Thyroid gland (tissue), 4 donors: ENCODE measurements around the gene ELOVL7. TPM values are rescaled to one million over a fixed set of nuclear protein-coding genes. Genes with fewer than 3 reads are reported as not detected.
"Not testable (repeated sequence)": the region's sequence is repeated elsewhere in the genome, so short reads cannot be mapped to it uniquely, and the experiment has no call there.

Experiments
- DNase-seq, 2 donors: peaks; one replicate each; pipeline ENCODE4 v3.0.0-alpha.2; 2019
- H3K27ac ChIP-seq, 3 donors: fragments of 200-600 bp; sonication (generic); 1 replicate in 2 of 3; 2 replicates in 1 of 3; pipeline ENCODE4 v1.5.1; 2016 to 2019; ENCODE audit warnings: mild to moderate bottlenecking in 1 of 3, moderate library complexity in 1 of 3
- H3K27me3 ChIP-seq: fragments of 200-600 bp; sonication (generic); one replicate; pipeline ENCODE4 v1.5.1; 2019
- H3K36me3 ChIP-seq, 2 donors: fragments of 200-600 bp; sonication (generic); one replicate each; pipeline ENCODE4 v1.5.1; 2016 to 2019
- H3K4me1 ChIP-seq, 2 donors: fragments of 200-600 bp; sonication (generic); one replicate each; pipeline ENCODE4 v1.5.1; 2017 to 2019
- H3K4me3 ChIP-seq, 3 donors: fragments of 200-600 bp; sonication (generic); replicated peaks in 1 of 3; 1 replicate in 2 of 3; 2 replicates in 1 of 3; pipeline ENCODE4 v1.5.1; 2016; ENCODE audit warnings: mild to moderate bottlenecking in 1 of 3
- H3K9me3 ChIP-seq: fragments of 200-600 bp; sonication (generic); one replicate; pipeline ENCODE4 v1.5.1; 2017
- POLR2A ChIP-seq, 2 donors: fragments of 450-650 bp; IDR thresholded peaks; one replicate each; pipeline ENCODE4 v1.6.1; 2017; ENCODE audit warnings: antibody characterized with exemption in 2 of 2, mild to moderate bottlenecking in 2 of 2, moderate library complexity in 1 of 2
- WGBS, 2 donors: methylation state at CpG; one replicate each; pipeline ENCODE4 v1.1.5; 2017; 5-methylcytosine and 5-hydroxymethylcytosine counted together
- intact Hi-C: fragments of 100-400 bp; cut with DNase I; formaldehyde crosslinking; loops from one replicate; pipeline ENCODE4 v1.15.1; 2023
- total RNA-seq, 4 donors: library from RNA; depleted of rRNA; stranded (reverse); fragments of >200 nt; gene quantifications; one replicate each; pipeline ENCODE4 v1.2.3, GENCODE V29; 2016
- TF ChIP-seq, protein P1 (sequence below), 6 experiments: fragments of 200-600 bp in 3 of 6; fragments of 450-650 bp in 3 of 6; sonication (generic) in 3 of 6; IDR thresholded peaks; one replicate each; pipeline ENCODE4 v1.5.1; 2016 to 2019; ENCODE audit warnings: antibody characterized with exemption in 6 of 6, mild to moderate bottlenecking in 2 of 6, inconsistent platforms in 1 of 6, moderate library complexity in 1 of 6

The ELOVL7 gene
- total RNA-seq, 4 donors from 2014 or later = 15.2 to 52.2 (median 22.7) TPM

DNA sequence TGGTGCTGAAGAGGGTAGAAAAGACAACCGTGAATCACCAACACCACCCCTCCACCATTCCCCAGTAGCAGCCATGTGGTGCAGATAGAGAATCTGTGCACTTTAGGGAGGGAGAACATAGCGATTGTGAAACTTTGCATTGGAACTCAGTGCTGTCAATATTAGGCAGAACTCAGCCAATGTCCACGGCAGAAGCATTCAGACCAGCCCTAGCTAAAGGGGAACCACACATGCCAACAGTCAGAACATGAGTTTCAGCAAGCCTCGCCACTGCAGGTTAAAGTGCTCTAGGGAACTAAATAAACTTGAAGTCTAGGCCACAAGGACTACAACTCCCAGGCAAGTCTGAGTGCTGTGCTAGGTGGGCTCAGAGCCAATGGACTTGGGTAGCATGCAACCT is 105.6 kb downstream of the ELOVL7 start:
- no peaks in the 10 kb centered on the region for H3K36me3 ChIP-seq
- H3K4me3 ChIP-seq = no peak overlapping the region
- H3K4me1 ChIP-seq = no peaks in the 10 kb centered on the region
- H3K27me3 ChIP-seq = no peaks in the 10 kb centered on the region
- intact Hi-C loops = no loop called here
- H3K27ac ChIP-seq = no peak overlapping the region
- no peaks in the 10 kb centered on the region for H3K9me3 ChIP-seq
- 53 to 63% methylated on average over 4 of the region's 4 CpGs for WGBS, 2 donors
- TF ChIP-seq, protein P1, sequence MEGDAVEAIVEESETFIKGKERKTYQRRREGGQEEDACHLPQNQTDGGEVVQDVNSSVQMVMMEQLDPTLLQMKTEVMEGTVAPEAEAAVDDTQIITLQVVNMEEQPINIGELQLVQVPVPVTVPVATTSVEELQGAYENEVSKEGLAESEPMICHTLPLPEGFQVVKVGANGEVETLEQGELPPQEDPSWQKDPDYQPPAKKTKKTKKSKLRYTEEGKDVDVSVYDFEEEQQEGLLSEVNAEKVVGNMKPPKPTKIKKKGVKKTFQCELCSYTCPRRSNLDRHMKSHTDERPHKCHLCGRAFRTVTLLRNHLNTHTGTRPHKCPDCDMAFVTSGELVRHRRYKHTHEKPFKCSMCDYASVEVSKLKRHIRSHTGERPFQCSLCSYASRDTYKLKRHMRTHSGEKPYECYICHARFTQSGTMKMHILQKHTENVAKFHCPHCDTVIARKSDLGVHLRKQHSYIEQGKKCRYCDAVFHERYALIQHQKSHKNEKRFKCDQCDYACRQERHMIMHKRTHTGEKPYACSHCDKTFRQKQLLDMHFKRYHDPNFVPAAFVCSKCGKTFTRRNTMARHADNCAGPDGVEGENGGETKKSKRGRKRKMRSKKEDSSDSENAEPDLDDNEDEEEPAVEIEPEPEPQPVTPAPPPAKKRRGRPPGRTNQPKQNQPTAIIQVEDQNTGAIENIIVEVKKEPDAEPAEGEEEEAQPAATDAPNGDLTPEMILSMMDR (IDR thresholded peaks at IDR 0.05) = no peak
- TF ChIP-seq POLR2A (IDR thresholded peaks at IDR 0.05) = no peak
- no peak for DNase-seq

DNA sequence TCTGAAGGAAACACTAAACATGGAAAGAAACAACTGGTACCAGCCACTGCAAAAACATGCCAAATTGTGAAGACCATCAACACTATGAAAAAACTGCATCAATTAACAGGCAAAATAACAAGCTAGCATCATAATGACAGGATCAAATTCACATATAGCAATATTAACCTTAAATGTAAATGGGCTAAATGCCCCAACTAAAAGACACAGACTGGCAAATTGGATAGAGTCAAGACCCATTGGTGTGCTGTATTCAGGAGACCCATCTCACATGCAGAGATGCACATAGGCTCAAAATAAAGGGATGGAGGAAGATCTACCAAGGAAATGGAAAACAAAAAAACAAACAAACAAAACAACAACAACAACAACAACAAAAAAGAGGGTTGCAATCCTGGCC is 113.2 kb downstream of the ELOVL7 start:
- H3K36me3 ChIP-seq, H3K4me1 ChIP-seq, H3K27me3 ChIP-seq, DNase-seq, H3K4me3 ChIP-seq, H3K27ac ChIP-seq, intact Hi-C loops, H3K9me3 ChIP-seq: not testable (repeated sequence)

DNA sequence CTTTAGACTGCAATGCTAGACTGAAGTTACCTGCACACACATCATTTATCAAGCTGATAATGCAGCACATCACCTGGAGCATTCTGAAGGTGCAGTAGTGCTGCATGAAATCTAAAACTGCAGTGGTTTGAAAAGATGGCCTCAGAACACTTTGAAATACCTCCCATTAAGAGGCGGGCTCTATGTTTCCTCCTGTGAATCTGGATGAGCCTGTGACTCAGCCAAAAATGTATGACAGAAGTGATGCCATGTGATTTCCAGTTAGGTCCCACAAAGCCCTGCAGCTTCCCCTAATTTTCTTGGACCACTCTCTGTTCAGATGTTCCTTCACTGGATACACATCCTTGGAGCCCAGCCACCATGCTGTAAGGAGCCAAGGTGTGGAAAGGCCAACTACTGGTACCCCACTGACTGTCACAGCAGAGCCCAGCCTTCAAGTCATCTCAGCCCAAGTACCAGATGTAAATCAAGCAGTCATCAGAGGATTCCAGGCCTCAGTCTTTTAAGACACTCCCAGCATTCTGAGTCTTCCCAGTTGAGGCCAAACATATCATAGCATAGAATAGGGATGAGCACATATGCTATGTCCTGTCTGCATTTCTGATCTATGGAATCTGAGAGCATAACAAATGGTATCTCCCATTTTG is 116.9 kb downstream of the ELOVL7 start:
- Histone ChIP-seq H3K4me3 (no peak overlapping the region), H3K27ac (no peak overlapping the region), H3K4me1 (no peaks in the 10 kb centered on the region), H3K27me3 (no peaks in the 10 kb centered on the region), H3K36me3 (no peaks in the 10 kb centered on the region), H3K9me3 (no peaks in the 10 kb centered on the region)
- no peak for DNase-seq
- TF ChIP-seq, protein P1 (IDR thresholded peaks at IDR 0.05) = no peak
- no peak for TF ChIP-seq POLR2A (IDR thresholded peaks at IDR 0.05)
- intact Hi-C loops = no loop called here
- WGBS, 2 donors = 77 to 91% methylated on average over 1 of the region's 1 CpG

DNA sequence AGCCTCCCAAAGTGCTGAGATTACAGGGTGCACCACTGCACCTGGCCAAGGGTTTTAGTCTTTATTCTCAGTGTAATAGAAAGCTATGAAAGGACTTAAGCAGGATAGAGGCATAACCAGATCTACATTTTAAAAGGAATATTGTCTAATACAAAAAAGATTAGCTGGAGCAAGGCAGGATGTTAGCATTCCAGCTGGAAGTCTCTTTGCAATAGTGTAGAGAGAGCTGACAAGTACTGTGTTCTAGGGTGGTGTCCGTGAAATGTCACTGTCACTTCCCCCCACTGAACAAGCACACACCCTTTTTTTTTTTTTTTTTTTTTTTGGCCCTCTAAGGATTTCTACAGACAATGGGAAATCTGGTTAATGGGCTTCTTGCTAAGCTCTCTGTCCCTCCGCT is 119.9 kb downstream of the ELOVL7 start:
- DNase-seq = no peak
- Histone ChIP-seq H3K36me3 (no peaks in the 10 kb centered on the region), H3K27me3 (no peaks in the 10 kb centered on the region), H3K27ac (no peak overlapping the region), H3K9me3 (no peaks in the 10 kb centered on the region), H3K4me1 (no peaks in the 10 kb centered on the region), H3K4me3 (no peak overlapping the region)
- intact Hi-C loops = no loop called here
- TF ChIP-seq, protein P1 (IDR thresholded peaks at IDR 0.05) = no peak
- no peak for TF ChIP-seq POLR2A (IDR thresholded peaks at IDR 0.05)
- WGBS, 2 donors = 61 to 70% methylated on average over 2 of the region's 2 CpGs

DNA sequence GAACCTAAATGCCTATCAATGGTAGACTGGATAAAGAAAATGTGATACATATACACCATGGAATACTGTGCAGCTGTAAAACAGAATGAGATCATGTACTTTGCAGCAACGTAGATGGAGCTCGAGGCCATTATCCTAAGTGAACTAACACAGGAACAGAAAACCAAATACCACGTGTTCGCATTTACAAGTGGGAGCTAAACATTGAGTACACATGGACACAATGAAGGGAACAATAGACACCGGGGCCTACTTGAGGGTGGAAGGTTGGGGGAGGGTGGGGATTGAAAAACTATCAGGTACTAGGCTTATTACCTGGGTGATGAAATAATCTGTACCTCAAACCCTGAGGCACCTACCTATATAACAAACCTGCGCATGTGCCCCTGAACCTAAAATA is 121.7 kb downstream of the ELOVL7 start:
- intact Hi-C loops = no loop called here
- no peaks in the 10 kb centered on the region for H3K36me3 ChIP-seq
- H3K4me3 ChIP-seq = no peak overlapping the region
- DNase-seq = no peak
- H3K4me1 ChIP-seq = no peaks in the 10 kb centered on the region
- no peaks in the 10 kb centered on the region for H3K27me3 ChIP-seq
- no peak overlapping the region for H3K27ac ChIP-seq
- no peak for TF ChIP-seq POLR2A (IDR thresholded peaks at IDR 0.05)
- TF ChIP-seq, protein P1 (IDR thresholded peaks at IDR 0.05) = no peak
- no peaks in the 10 kb centered on the region for H3K9me3 ChIP-seq
- 56 to 62% methylated on average over 6 of the region's 6 CpGs for WGBS, 2 donors

DNA sequence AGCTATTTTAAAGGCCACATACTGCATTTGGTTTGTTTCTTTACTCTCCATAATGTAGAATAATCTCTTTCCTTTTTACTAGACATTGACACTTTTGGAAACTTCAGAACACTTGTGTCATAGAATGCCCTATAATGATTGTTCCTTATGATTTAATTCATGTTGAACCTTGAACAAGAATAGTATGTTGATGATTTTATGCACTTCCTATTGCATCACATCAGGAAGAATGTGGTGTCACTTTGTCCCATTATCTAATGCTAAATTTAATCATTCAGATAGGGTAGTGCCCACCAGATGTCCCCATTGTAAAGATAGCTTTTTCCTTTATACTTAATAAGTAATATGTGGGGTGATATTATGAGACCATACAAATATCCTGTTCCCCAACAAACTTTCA is 124.7 kb downstream of the ELOVL7 start:
- Histone ChIP-seq H3K27me3 (no peaks in the 10 kb centered on the region), H3K9me3 (no peaks in the 10 kb centered on the region), H3K4me1 (no peaks in the 10 kb centered on the region), H3K36me3 (no peaks in the 10 kb centered on the region), H3K27ac (no peak overlapping the region), H3K4me3 (no peak overlapping the region)
- intact Hi-C loops = no loop called here
- no peak for TF ChIP-seq POLR2A (IDR thresholded peaks at IDR 0.05)
- TF ChIP-seq, protein P1 (IDR thresholded peaks at IDR 0.05) = no peak
- no peak for DNase-seq
